Nephron progenitor cell (in vitro differentiated cells): ENCODE data around the gene PNPLA3.
A peak's percentile ranks its signal among the peaks of the same experiment; 100 is the strongest.

Experiments
- DNase-seq: peaks from one replicate; pipeline ENCODE4 v3.0.0; 2021
- H3K27ac Mint-ChIP-seq: 2 replicates; pipeline ENCODE4 v1.8.0; 2021; ENCODE audit warnings: mild to moderate bottlenecking, moderate library complexity, mixed read lengths
- H3K27me3 Mint-ChIP-seq: 2 replicates; pipeline ENCODE4 v1.8.0; 2021; ENCODE audit warnings: mild to moderate bottlenecking, low read depth, mixed read lengths; ENCODE audit not compliant: poor library complexity
- H3K36me3 Mint-ChIP-seq: 2 replicates; pipeline ENCODE4 v1.8.0; 2021; ENCODE audit warnings: low read depth, mixed read lengths
- H3K4me1 Mint-ChIP-seq: 2 replicates; pipeline ENCODE4 v1.8.0; 2021; ENCODE audit warnings: mixed read lengths
- H3K4me3 Mint-ChIP-seq: 2 replicates; pipeline ENCODE4 v1.8.0; 2021; ENCODE audit warnings: mild to moderate bottlenecking, moderate library complexity, mixed read lengths
- H3K9me3 Mint-ChIP-seq: 2 replicates; pipeline ENCODE4 v1.8.0; 2021; ENCODE audit warnings: mild to moderate bottlenecking, moderate library complexity, mixed read lengths
- CTCF ChIP-seq: fragments of 200-600 bp; sonication (generic); IDR thresholded peaks from 2 replicates; pipeline ENCODE4 v1.5.0; 2021; ENCODE audit warnings: antibody characterized with exemption

The PNPLA3 gene

GRCh38 chr22:43985532-43985931, 61.9 kb downstream of the PNPLA3 start:
- no peak for DNase-seq
- Mint-ChIP-seq H3K4me1 (peaks cover 35% of the 10 kb centered on the region), H3K36me3 (peaks cover 53% of the 10 kb centered on the region), H3K27ac (peak overlapping the region; percentile 83), H3K4me3 (no peak overlapping the region), H3K9me3 (no peaks in the 10 kb centered on the region), H3K27me3 (no peaks in the 10 kb centered on the region)
- TF ChIP-seq CTCF, result no peak

DNA sequence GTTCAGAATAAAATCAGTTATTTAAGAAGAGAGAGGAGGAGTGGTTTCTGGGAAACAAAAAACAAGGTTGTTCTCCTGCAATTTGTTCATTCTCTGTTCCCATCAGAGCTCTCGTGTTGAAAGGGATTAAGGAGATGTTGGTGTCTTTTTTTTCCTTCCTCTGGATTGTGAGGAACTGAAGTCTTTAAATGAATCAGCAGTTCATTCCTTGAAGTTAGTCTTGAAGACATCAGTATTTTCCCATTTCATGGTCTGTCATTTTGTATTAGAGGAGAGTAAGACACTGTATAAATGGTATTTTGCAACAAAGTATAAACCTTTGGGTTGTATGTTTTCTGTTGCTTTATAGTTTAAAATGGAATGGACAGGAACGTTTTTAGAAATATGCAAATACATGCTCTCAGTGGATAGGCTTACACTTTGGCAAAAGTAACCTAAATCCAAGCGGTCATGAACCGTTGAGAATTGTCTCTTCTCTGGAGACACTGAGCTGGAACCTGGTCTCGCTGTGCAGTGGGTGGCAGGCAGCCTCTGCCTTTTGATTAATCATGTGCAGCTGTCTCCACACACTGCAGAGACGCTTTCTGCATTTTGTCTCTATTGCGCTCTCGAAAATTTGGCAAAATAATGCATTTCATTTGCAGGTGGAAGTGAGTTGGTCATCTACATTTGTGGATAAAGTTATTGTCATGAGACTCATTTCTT, 64.7 kb downstream of the PNPLA3 start:
- Mint-ChIP-seq H3K9me3 (no peaks in the 10 kb centered on the region), H3K4me1 (peaks cover 39% of the 10 kb centered on the region), H3K4me3 (no peak overlapping the region), H3K27ac (peak overlapping the region; percentile 65), H3K36me3 (peaks cover 67% of the 10 kb centered on the region), H3K27me3 (no peaks in the 10 kb centered on the region)
- no peak for TF ChIP-seq CTCF
- DNase-seq, result peak; percentile 15

DNA sequence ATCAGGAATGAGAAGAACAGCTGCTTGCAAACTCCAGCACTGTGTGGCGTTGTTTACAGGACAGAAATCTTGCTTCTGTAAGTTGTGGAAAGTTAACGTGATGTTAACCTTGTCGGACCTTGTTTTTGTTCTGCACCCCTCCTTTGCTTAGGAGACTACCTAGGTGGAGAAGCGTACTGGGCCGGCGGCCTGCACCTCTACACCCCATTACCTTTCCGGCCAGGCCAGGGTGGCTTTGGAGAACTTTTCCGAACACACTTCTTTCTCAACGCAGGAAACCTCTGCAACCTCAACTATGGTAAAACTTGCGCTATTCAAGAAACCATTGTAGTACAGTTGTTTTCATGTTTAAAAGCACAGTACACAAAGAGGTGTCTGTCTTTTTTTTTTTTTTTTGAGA, 65.4 kb downstream of the PNPLA3 start:
- Mint-ChIP-seq H3K4me1 (peaks cover 46% of the 10 kb centered on the region), H3K9me3 (no peaks in the 10 kb centered on the region), H3K27ac (no peak overlapping the region), H3K27me3 (no peaks in the 10 kb centered on the region), H3K4me3 (no peak overlapping the region), H3K36me3 (peaks cover 67% of the 10 kb centered on the region)
- no peak for DNase-seq
- TF ChIP-seq CTCF, result no peak

DNA sequence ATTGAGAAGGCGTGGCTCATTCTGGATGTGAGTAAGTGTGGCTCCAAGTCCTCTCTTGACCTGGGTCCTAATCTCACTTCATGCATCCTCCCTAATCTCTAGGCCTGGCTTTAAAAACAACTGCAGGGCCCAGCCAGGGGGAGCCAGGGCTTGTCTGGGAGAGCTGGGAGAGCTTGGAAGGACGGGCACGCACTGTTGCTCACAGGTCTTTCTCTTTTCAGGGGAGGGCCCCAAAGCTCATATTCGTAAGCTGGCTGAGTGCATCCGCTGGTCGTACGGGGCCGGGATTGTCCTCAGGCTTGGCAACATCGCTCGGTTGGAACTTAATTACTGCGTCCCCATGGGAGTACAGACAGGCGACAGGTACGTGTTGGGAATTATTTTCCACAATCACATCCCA, 66.4 kb downstream of the PNPLA3 start:
- Mint-ChIP-seq H3K36me3 (peaks cover 74% of the 10 kb centered on the region), H3K4me1 (peaks cover 54% of the 10 kb centered on the region), H3K27me3 (no peaks in the 10 kb centered on the region), H3K4me3 (no peak overlapping the region), H3K9me3 (no peaks in the 10 kb centered on the region), H3K27ac (no peak overlapping the region)
- peak; percentile 17 for DNase-seq
- TF ChIP-seq CTCF, result no peak

- DNase-seq, result no peak
- H3K4me3 Mint-ChIP-seq, result no peak overlapping the region
- H3K9me3 Mint-ChIP-seq, result no peaks in the 10 kb centered on the region
- TF ChIP-seq CTCF, result no peak
- H3K36me3 Mint-ChIP-seq, result peaks cover 71% of the 10 kb centered on the region
- no peak overlapping the region for H3K27ac Mint-ChIP-seq
- H3K27me3 Mint-ChIP-seq, result no peaks in the 10 kb centered on the region
- H3K4me1 Mint-ChIP-seq, result peaks cover 65% of the 10 kb centered on the region
Observed at GRCh38 chr22:43991316-43992020, 67.9 kb downstream of the PNPLA3 start.
